Uterus (tissue), 4 donors: Measurements from ENCODE around the gene SLCO2A1. TPM values are rescaled to one million over a fixed set of nuclear protein-coding genes. Genes with fewer than 3 reads are reported as not detected.

Experiments
- DNase-seq, 2 donors: peaks; one replicate each; pipeline ENCODE4 v3.0.0-alpha.2; 2019 to 2020
- H3K27ac ChIP-seq, 2 donors: fragments of 200-600 bp; sonication (generic); 1 replicate in 1 of 2; 2 replicates in 1 of 2; pipeline ENCODE4 v1.5.1; 2016 to 2018
- H3K27me3 ChIP-seq, 2 donors: fragments of 200-600 bp; sonication (generic); one replicate each; pipeline ENCODE4 v1.5.1; 2018 to 2019; ENCODE audit warnings: control low read depth in 1 of 2
- H3K36me3 ChIP-seq, 2 donors: fragments of 200-600 bp; sonication (generic); one replicate each; pipeline ENCODE4 v1.5.1; 2019; ENCODE audit warnings: control low read depth in 1 of 2
- H3K4me1 ChIP-seq, 2 donors: fragments of 200-600 bp; sonication (generic); one replicate each; pipeline ENCODE4 v1.5.1; 2018 to 2019; ENCODE audit warnings: control low read depth in 1 of 2
- H3K4me3 ChIP-seq, 2 donors: fragments of 200-600 bp; sonication (generic); 1 replicate in 1 of 2; 2 replicates in 1 of 2; pipeline ENCODE4 v1.5.1; 2018 to 2019; ENCODE audit warnings: mild to moderate bottlenecking in 1 of 2
- H3K9me3 ChIP-seq, 2 donors: fragments of 200-600 bp; sonication (generic); one replicate each; pipeline ENCODE4 v1.5.1; 2019; ENCODE audit warnings: control low read depth in 1 of 2
- POLR2A ChIP-seq, 2 donors: fragments of 450-650 bp; IDR thresholded peaks; one replicate each; pipeline ENCODE4 v1.6.1; 2016; ENCODE audit warnings: antibody characterized with exemption in 2 of 2, mild to moderate bottlenecking in 1 of 2, moderate library complexity in 1 of 2
- intact Hi-C: fragments of 100-400 bp; cut with DNase I; formaldehyde crosslinking; loops from one replicate; pipeline ENCODE4 v1.15.1; 2023; ENCODE audit warnings: low total_unique reads
- total RNA-seq, 4 donors: library from RNA; depleted of rRNA in 3 of 4; stranded (reverse); fragments of >200 nt in 3 of 4; gene quantifications; one replicate each; pipeline versions ENCODE4 v1.1.0 to v1.2.4, GENCODE V29; 2014 to 2023
- TF ChIP-seq, protein P1 (sequence below), 4 experiments: fragments of 200-600 bp in 2 of 4; fragments of 450-650 bp in 2 of 4; sonication (generic) in 2 of 4; IDR thresholded peaks; one replicate each; pipeline ENCODE4 v1.5.1; 2016 to 2019; ENCODE audit warnings: antibody characterized with exemption in 4 of 4, mild to moderate bottlenecking in 2 of 4, moderate library complexity in 1 of 4
- donor health status: DM: yes; HTN: yes; CAD: no.

SLCO2A1 gene
- total RNA-seq, 4 donors from 2014 or later: 3.0 to 168 (median 79.6) TPM

DNA sequence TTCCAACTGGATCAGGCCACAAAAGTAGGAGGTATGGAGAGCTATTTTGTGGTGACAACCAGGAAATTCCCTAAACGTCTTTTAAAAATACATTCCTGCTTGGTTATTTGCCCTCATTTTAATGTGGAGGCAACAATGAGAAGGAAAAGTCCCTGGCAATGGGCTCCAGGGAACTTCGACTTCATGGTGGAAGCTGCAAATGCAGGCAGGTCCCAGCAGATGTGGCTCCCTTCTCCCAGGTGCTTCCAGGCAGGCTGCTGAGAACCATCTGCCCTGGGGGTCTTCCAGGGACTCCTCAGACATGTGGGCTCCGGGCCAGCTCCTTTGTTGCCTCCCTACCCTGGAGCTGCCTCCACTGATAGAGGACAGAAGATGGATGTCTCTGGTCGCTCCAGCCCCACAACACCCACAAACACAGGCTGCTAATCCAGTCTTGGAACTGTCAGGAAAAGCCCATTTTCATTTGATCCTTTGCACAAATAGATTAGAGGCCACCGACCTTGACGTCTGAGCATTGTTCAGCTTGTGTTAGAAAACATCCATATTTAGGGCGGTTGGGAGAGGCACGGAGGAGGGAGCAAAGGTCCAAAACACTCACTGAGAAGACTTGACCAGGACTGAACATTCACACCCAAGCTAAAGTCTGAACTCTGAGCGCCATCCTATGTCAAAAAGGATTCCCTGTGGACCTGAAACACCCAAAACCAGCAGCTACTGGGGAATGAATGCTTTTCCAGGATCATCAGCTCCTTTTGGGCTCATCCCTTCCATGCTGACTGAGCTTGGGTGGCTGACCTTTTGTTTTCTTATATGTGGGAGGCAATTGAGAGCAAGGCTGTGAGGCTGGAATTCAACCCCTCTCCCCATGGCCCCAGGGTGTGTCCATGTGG is 30.2 kb upstream of the SLCO2A1 start:
- intact Hi-C loops: no loop called here
- no peaks in the 10 kb centered on the region for H3K4me1 ChIP-seq
- TF ChIP-seq, protein P1, sequence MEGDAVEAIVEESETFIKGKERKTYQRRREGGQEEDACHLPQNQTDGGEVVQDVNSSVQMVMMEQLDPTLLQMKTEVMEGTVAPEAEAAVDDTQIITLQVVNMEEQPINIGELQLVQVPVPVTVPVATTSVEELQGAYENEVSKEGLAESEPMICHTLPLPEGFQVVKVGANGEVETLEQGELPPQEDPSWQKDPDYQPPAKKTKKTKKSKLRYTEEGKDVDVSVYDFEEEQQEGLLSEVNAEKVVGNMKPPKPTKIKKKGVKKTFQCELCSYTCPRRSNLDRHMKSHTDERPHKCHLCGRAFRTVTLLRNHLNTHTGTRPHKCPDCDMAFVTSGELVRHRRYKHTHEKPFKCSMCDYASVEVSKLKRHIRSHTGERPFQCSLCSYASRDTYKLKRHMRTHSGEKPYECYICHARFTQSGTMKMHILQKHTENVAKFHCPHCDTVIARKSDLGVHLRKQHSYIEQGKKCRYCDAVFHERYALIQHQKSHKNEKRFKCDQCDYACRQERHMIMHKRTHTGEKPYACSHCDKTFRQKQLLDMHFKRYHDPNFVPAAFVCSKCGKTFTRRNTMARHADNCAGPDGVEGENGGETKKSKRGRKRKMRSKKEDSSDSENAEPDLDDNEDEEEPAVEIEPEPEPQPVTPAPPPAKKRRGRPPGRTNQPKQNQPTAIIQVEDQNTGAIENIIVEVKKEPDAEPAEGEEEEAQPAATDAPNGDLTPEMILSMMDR (IDR thresholded peaks at IDR 0.05): no peak
- no peak for TF ChIP-seq POLR2A (IDR thresholded peaks at IDR 0.05)
- H3K4me3 ChIP-seq: no peak overlapping the region
- no peaks in the 10 kb centered on the region for H3K36me3 ChIP-seq
- H3K27me3 ChIP-seq: no peaks in the 10 kb centered on the region
- no peak overlapping the region for H3K27ac ChIP-seq
- H3K9me3 ChIP-seq: no peaks in the 10 kb centered on the region
- no peak for DNase-seq

DNA sequence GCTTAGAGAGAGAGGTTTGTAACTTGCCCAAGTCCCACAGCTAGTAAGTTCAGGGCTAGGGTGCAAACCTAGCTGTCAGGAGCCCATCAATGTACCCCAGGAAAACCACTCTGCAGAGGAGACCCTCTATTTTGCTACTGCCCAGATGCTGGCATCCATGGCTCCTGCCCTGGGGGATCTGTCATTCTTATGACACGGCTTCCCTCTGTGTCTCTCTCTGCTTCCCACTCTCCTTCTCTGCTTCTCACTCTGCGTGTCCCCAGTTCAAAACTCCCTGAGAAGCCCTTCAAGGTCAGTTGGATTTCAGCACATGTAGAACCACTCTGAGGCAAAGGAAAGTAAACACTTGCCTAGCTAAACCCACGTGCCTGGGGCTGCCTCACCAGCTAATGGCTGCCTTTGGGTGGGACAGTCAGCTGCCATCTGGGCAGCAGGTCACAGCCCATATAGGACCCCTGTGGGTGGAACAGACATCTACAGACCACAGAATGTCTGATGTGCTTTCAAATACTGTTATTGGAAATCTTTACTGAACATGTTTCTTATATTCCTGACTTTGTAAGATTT is 29.4 kb upstream of the SLCO2A1 start:
- TF ChIP-seq, protein P1 (IDR thresholded peaks at IDR 0.05): no peak
- TF ChIP-seq POLR2A (IDR thresholded peaks at IDR 0.05): no peak
- no peaks in the 10 kb centered on the region for H3K9me3 ChIP-seq
- H3K27ac ChIP-seq: no peak overlapping the region
- no peaks in the 10 kb centered on the region for H3K27me3 ChIP-seq
- H3K36me3 ChIP-seq: no peaks in the 10 kb centered on the region
- intact Hi-C loops: no loop called here
- H3K4me3 ChIP-seq: no peak overlapping the region
- H3K4me1 ChIP-seq: no peaks in the 10 kb centered on the region
- no peak for DNase-seq

DNA sequence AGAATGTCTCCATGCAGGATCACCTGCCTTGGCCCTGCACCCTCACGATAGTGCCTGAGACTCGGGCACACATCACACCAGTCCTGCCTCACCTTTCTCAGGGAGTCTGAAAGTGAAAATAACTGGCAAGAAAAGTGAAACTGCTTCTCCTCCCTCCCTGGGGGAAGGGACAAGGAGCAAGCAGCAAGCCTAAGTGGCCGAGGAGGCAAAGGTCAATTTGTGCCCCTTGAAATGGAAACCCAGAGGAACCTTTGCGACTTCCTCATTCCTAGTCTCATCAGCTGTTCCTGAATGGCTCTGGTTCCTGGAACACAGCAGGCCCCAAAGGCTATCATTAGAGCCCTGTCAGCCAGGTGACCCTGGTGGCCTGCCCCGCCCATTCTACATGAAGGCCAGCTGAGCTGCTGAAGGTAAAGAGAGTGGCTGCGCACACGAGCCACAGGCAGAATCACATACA is 28.0 kb upstream of the SLCO2A1 start:
- Histone ChIP-seq H3K9me3 (no peaks in the 10 kb centered on the region), H3K36me3 (no peaks in the 10 kb centered on the region), H3K27ac (no peak overlapping the region), H3K4me3 (no peak overlapping the region), H3K4me1 (no peaks in the 10 kb centered on the region), H3K27me3 (no peaks in the 10 kb centered on the region)
- intact Hi-C loops: no loop called here
- TF ChIP-seq POLR2A (IDR thresholded peaks at IDR 0.05): no peak
- TF ChIP-seq, protein P1 (IDR thresholded peaks at IDR 0.05): no peak
- DNase-seq: no peak

DNA sequence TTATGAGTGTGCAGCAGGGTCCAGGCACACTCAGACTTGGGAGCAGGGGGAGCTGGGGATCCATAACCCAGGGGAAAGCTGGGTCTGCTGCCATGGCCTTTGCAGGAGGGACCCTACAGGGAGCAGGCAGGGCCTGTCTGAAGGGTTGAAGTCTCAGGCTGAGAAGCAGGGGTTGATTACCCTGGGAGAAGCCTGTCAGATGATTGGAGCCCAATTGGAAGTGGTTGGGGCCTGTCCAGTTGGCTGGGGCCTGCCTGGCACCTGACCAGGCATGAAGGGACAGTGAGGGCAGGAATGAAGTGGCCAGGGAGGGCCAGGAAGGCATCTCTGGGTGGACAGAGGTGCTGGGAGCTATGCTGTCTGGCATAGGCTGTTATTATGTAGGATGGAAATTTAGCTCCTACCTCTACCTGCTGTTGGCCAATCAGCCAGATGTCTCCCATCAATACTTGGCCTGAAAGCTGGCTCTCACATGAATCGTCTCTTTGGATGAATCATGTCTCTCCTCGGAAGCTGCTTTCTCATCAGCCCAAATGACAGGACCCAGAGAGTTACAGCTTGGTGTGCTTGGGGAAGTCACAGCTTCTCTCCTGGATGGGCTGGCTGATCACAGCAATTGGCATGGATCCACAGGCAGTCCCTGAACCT is 27.4 kb upstream of the SLCO2A1 start:
- TF ChIP-seq, protein P1 (IDR thresholded peaks at IDR 0.05): no peak
- no peak for TF ChIP-seq POLR2A (IDR thresholded peaks at IDR 0.05)
- Histone ChIP-seq H3K9me3 (no peaks in the 10 kb centered on the region), H3K36me3 (no peaks in the 10 kb centered on the region), H3K27me3 (no peaks in the 10 kb centered on the region), H3K27ac (no peak overlapping the region), H3K4me3 (no peak overlapping the region), H3K4me1 (no peaks in the 10 kb centered on the region)
- intact Hi-C loops: no loop called here
- DNase-seq: no peak

DNA sequence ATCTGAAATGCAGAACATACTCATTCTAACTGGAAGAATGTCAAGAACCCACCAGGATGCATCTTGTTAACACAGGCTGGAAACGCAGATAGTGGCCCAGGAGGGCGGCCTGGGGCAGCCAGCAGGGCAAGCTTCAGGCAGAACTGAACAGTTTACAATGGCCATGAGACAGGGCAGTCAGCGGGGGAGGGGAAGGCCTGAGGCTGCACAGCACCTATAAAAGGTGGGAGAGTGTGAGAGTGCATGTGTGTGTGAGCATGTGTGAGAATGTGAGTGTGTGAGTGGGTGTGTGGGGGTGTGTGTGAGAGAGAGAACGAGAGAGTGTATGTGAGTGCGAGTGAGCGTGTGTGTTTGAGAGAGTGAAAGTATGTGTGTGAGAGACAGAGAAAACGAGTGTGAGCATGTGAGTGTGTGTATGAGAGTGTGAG is 26.8 kb upstream of the SLCO2A1 start:
- H3K4me1 ChIP-seq: no peaks in the 10 kb centered on the region
- TF ChIP-seq, protein P1 (IDR thresholded peaks at IDR 0.05): no peak
- no peak for TF ChIP-seq POLR2A (IDR thresholded peaks at IDR 0.05)
- no peaks in the 10 kb centered on the region for H3K9me3 ChIP-seq
- no peaks in the 10 kb centered on the region for H3K27me3 ChIP-seq
- no peak for DNase-seq
- H3K4me3 ChIP-seq: no peak overlapping the region
- no peak overlapping the region for H3K27ac ChIP-seq
- intact Hi-C loops: no loop called here
- H3K36me3 ChIP-seq: no peaks in the 10 kb centered on the region
